Measurements from ENCODE around the gene FGD5.

DNA sequence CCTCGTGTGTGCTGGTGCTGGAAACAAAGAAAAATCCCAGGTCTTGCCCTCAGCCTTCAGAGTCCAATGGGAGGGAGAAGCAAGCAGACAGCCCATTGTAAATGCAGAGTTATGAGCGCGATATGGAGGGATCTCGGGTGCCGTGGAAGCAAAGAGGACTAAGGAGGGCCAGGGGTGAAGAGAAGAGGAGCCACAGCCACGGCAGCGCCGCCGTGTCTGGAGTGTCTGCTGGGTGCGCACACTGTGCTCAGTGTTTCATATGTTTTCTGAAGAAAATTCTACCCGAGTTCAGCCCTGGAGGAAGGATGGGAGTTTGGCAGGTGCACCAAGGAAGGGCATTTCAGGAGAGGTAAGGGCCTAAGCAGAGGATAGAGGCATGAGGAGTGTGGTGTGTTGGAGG, 92.9 kb downstream of the FGD5 start:
- TF ChIP-seq POLR2AphosphoS5 (IDR thresholded peaks at IDR 0.05) (no peak), POLR2A (IDR thresholded peaks at IDR 0.05) (no peak)
- TF ChIP-seq, protein P1, sequence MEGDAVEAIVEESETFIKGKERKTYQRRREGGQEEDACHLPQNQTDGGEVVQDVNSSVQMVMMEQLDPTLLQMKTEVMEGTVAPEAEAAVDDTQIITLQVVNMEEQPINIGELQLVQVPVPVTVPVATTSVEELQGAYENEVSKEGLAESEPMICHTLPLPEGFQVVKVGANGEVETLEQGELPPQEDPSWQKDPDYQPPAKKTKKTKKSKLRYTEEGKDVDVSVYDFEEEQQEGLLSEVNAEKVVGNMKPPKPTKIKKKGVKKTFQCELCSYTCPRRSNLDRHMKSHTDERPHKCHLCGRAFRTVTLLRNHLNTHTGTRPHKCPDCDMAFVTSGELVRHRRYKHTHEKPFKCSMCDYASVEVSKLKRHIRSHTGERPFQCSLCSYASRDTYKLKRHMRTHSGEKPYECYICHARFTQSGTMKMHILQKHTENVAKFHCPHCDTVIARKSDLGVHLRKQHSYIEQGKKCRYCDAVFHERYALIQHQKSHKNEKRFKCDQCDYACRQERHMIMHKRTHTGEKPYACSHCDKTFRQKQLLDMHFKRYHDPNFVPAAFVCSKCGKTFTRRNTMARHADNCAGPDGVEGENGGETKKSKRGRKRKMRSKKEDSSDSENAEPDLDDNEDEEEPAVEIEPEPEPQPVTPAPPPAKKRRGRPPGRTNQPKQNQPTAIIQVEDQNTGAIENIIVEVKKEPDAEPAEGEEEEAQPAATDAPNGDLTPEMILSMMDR (IDR thresholded peaks at IDR 0.05), result no peak

All from stomach (tissue), 4 donors.